ENCODE results near the gene CFAP46. TPM values are rescaled to one million over a fixed set of nuclear protein-coding genes. Genes with fewer than 3 reads are reported as not detected.
A peak's percentile ranks its signal among the peaks of the same experiment; 100 is the strongest.
"Not testable (repeated sequence)": the region's sequence is repeated elsewhere in the genome, so short reads cannot be mapped to it uniquely, and the experiment has no call there.

The CFAP46 gene
- total RNA-seq, 1 donor from 2014 or later: 6.1 TPM

DNA sequence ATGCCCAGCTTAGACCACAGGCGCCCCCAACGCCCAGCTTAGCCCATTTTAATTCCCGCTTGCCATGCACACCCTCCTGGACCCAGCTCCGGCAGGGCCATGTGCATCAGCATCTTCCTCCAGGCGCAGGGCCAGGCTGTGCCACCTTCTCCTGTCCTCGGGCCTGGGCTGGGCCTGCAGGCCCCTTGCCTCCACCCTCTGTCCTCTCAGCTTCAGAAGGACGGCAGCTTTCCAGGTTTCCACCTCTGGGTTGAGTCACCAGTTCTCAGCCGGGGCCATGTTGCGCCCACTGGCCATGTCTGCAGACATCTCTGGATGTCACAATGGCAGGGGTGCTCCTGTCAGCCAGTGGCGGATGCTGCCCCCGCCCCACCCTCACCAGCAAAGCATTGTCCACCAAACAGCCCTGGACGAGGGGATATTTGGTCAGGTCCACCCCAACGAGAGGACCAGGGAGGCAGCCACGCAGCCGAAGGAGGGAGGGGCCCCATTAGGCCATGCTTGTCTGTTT is 97.3 kb downstream of the CFAP46 start:
- no peak for DNase-seq (ENCODE audit: low read depth)

DNA sequence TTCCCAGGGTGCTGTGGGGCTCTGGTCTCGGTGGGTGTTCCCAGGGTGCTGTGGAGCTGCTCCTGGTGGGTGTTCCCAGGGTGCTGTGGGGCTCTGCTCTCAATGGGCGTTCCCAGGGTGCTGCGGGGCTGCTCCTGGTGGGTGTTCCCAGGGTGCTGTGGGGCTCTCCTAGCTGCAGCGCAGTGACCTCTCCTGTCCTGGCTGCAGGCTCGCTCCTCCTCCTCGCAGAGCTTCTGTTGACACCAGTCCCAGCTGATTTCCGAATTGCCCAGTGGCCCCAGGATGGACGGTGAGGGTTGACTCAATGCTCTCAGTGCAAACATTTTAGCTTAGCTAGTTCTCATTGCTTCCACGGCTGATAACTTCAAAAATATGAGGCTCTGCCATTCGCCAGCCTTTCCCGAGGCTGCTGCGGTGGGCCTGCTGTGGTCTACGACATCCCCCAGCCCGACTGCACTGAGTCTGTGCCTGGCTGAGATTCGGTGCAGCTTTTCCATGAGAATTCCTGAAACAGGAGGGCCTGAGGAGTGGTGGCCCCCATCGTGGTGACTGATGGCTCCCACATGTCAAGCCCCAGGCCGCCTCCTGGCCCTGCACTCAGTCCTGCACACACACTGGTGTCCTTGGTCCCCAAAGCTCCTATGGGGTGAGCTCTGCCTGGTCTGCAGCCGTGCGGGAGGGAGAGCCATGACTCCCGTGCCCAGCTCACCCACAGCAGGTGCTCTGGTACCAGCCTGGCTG is 98.1 kb downstream of the CFAP46 start:
- no peak for DNase-seq (ENCODE audit: low read depth)

DNA sequence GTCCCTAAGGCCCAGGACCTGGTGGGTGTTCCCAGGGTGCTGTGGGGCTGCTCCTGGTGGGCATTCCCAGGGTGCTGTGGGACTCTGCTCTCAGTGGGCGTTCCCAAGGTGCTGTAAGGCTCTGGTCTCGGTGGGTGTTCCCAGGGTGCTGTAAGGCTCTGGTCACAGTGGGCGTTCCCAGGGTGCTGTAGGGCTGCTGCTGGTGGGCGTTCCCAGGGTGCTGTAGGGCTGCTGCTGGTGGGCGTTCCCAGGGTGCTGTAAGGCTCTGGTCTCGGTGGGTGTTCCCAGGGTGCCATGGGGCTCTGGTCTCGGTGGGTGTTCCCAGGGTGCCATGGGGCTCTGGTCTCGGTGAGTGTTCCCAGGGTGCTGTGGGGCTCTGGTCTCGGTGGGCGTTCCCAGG is 99.1 kb downstream of the CFAP46 start:
- not testable (repeated sequence) for DNase-seq (ENCODE audit: low read depth)

DNA sequence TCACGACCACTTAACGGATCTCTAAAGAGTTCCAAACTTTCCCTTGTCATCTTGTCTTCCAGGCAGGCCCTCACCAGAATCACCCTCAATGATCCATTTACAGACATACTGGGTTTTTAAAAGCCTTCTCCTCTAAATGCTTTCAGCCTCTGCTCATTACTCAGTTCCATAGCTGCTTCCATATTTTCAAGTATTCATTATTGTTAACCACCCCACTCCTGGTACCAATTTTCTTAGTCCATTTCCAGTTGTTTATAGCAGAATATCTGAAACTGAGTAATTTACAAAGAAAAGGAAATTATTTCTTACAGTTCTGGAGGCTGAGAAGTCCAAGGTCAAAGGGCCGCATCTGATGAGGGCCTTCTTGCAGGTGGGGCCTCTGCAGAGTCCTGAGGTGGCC is 100.0 kb downstream of the CFAP46 start:
- no peak for DNase-seq (ENCODE audit: low read depth)

DNA sequence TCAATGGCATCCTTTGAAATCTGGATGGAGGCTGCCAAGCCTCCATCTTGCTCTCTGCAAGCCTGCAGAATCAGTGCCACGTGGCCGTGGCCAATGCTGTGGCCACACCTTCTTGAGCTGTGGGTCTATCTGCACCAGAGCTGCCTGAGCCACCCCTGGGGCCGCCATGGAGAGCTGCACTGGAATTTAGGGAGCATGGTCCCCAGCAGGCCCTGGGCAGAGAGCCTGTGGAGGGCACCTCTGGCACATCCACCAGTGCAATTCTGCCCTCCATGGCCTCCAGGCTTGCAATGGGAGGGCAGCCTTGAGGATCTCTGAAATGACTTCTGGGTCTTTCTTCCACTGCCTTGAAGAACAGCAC is 100.8 kb downstream of the CFAP46 start:
- no peak for DNase-seq (ENCODE audit: low read depth)

DNA sequence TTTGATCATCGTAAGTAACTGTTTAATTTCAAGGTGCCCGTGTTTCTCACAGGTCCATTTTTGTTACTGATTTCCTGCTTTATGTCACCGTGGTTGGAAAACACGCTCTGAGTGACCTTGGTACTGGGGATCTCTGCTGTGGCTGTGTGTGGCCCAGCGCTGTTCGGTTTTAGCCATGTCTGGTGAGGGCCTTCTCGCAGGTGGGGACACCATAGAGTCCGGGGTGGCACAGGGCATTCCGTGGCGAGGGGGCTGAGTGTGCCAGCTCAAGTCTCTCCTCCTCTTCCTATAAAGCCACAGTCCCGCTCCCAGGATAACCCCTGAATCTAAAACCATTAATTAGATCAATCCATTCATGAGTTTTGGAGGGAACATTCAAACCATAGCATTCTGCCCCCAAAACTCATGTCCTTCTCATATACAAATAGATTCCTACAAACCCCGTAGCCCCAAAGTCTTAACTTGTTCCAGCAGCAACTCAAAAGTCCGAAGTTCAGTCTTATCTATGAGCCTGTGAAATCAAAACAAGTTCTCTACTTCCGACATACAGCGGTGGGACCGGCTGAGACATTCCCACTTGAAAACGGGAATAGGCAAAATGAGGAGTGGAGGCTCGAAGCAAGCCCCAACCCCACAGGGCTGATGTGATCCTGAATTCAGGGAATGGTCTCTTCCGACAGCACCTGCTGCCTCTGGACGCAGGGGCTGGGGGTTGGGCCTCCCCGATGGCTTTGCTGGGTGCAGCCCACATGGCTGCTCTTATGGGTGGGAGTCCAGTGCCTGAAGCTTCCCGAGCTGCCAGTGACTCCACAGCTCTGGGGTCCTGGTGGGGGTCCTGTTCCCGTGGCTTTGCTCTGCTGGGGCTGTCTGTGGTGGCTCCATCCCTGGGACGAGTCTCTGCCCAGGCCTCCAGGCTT is 101.4 kb downstream of the CFAP46 start:
- no peak for DNase-seq (ENCODE audit: low read depth)

DNA sequence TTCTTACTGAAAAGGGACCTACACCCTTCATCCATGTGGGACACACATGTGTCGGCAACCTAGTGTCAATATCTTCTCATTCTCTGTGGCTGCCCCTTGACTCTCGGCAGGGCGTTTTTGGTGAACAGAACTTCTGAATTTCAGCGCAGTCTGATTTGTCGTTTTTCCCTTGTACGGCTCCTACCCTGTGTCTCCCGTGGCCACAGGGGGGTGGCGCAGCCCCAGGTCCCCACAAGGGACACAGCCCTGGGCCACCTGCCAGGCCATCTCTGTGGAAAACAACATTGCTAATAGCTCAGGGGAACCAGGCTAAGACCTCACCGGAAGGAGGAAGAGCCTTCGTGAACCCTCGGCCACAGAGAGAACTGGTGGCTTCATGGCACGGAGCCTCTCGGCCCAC is 103.3 kb downstream of the CFAP46 start:
- DNase-seq (ENCODE audit: low read depth): no peak

DNA sequence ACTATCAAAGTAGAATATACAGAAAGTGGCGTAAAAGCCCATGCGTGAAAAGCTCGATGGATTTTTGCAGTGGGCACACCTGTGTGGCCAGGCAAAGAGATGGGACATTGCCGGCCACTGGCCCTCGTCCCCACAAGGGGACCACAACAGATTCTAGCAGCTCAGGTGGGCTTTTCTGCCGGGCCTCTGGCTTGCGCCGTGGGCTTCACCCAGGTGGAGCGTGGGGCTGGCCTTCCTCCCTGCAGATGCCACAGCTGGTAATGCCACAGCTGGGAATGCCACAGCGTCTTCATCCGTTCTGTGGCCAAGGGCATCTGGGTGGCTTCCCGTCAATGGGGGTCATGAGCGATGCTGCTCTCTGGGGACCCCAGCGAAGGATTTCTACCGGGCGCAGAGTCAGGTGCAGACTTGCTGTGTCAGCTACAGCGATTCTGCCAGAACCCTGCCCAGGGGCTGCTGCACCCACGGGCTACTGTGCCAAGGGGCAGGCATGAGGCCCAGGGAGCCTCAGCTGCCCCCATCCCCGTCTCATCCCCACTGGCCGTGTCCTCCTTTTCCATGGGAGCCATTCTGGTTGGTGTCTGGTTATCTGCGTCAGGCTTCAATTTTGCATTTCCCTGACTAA is 103.9 kb downstream of the CFAP46 start:
- no peak for DNase-seq (ENCODE audit: low read depth)

DNA sequence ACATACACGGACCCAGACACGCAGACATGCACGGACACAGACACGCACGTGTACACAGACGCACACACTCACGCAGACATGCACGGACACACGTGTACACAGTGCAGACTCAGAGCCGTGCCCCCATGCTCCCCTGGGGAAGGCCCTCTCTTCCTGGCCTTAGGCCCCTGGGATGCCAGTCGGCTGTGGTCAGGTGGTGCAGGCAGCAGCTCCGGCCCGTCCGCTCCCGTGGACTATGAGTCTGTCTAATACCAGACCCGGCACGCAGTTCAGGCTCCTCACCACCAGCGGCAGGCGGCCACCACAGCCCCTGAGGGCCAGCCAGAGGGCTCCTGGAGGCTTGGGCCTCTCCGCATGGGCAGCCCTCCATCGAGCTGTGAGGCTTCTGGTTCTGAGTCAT is 104.5 kb downstream of the CFAP46 start:
- DNase-seq (ENCODE audit: low read depth): no peak

DNA sequence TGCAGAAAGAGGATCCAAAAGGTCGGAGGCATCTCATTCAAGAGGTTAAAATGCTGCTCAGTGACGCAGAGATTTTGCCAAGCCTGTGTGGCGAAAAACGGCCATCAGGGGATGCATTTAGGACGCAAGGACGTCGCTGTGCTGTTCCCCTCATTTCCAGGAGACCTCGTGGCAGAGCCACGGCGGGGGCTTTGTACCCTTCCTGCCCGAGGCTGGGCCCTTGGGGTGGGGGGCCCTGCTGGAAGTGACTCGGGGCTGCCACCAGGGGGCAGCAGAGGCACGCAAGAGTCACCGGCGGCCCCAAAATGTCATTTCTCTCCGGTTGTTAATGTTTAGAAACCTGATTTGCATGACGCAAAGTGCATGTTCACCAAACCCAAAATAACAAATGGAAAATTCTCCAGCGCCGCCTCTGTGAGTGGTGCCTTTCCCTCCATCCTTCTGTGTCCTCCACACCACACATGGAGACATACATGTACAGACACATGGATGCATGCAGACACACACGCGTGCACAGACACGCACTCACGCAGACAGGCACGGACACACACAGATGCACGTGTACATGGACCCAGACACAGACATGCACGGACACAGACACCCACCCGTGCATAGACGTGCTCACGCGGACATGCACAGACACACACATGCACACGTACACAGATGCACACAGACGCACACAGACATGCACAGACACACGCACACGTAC is 105.4 kb downstream of the CFAP46 start:
- DNase-seq (ENCODE audit: low read depth): no peak

DNA sequence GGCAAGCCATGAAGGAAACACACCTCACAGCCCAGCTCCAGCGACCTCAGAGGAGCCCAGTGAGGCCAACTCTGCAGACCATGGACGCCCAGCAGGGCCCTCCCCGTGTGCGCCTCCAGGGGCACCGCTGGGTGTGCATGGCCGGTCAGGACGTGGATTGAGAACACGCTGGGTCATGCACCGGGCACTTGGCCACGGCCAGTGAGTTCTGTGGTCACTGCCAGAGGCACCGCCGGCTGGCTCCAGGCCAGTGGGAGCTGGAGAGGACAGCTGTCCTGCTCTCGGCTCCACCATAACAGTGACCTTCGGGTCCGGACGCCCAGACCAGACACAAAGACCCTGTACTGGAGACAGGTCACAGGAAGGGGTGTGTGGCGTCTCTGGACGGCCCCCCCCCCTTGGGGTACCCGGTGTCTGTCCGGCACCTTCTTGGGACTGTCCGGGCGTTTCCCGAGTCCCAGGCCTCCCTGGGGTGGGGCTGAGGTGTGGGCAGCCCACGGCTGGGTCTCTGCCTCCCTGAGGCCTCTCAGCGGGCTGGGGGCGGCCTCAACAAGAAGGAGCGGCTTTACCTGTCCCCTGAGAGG is 106.0 kb downstream of the CFAP46 start:
- peak; percentile 32 for DNase-seq (ENCODE audit: low read depth)

DNA sequence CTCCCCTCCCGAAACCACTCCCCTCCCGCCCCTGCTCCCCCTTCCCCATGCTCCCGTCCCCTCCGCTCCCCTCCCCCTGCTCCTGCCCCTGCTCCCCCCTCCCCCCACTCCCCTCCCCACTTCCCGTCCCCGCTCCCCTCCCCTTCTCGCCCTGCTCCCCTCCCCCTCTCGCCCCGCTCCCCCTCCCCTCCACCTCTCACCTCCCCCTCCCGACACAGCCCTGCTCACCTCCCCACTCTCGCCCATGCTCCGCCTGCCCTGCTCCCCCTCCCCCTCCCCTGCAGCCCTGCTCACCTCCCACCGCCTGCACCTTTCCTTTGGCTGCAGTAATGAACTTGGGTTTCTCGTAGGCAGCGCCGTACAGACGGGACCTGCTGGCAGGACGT is 106.5 kb downstream of the CFAP46 start:
- DNase-seq (ENCODE audit: low read depth): no peak

DNA sequence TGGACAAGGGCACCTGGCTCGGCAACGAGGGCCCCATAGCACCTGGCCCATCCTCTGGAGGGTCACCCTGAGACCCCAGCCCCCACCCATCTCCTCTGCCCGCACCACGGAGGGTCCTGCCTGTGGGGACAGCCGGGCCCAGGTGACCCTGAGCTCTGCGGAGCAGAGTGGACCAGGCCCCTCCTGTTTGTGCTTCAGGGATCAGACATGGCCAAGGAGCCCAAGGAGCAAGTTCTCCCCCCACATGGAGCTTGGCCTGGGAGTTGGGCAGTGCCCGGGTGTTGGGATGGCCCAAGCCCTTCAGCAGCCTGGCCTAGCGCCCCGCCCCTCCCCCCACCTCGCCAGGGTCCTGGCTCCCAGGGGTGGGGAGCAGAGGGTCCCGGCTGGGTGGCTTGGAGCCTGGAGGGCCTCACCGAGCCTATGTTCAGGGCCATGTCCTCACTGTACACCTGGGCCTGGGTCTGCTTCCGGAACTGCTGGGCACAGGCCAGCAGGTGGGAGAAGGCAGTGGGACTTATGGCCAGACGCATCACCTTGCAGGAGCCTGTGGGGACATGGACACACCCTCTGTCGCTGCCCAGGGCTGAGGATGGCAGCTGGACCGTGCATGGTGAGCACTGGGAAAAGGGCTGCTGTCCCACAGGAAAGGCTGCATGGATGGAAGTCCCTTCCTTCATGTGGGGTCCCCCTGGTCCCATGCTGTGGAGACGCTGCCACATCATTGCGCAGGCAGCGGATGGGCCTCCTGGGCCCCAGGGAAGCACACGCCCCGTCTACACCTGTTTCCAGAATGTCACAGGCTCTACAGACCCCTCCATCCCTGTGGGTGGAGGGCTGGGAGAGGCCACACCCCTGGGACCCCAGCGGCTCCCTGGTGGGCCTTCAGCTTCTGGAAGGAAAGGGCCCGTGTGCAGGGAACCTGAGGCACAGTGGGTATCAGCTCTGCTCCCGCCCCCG is 107.2 kb downstream of the CFAP46 start:
- no peak for DNase-seq (ENCODE audit: low read depth)

DNA sequence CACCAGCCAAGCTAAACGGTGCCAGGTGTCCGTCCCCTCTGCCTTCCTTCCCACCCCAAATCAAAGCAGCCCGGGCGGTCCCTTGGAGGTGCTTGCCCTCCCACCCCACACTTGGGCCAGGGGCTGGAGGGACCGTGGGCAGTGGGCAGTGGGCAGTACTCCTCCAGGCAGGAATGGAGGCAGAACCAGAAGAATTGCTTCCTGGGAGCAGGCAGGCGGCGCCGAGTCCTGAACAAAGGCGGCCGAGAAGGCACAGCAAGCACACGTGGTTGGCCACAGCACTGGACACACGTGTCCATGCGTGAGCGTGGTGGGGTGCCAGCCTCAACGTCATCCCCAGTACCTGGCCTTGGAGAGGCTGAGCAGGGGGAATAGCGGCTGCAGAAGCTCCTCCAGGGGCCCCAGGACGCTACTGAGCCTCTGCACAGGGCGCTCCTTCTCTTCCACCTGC is 108.0 kb downstream of the CFAP46 start:
- no peak for DNase-seq (ENCODE audit: low read depth)

DNA sequence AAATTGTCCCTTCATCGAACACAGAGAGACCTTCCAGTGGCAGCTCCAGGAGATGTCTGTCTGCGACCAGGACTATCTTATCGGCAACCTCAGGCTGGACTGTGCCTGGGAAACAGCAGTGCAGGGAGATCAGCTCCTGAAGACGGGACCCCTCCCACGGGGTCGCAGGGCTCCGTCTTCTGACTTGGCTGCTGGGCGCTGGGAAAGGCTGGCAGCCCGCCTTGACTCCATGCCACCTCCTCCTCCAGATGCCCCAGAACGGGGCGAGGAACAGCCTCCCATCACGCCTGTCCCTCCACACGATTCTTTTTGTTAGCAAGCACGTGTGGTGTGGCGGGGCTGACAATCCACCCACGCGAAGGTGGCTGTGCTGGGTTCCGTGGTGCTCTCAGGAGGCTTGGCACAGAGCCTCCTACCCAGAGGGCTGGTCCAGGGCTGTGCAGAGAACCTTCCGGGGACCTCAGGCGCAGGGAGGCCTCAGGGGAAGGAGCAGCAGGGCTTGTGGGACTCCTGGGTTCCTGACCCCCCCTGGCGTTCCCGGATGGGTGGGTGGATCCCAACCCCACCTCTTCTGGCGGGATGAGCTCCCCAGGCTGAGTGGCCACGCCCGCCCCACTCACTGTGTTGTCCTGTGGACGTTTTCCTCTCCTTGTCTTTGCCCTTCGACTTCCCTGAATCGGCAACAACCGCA is 108.8 kb downstream of the CFAP46 start:
- DNase-seq (ENCODE audit: low read depth): no peak

DNA sequence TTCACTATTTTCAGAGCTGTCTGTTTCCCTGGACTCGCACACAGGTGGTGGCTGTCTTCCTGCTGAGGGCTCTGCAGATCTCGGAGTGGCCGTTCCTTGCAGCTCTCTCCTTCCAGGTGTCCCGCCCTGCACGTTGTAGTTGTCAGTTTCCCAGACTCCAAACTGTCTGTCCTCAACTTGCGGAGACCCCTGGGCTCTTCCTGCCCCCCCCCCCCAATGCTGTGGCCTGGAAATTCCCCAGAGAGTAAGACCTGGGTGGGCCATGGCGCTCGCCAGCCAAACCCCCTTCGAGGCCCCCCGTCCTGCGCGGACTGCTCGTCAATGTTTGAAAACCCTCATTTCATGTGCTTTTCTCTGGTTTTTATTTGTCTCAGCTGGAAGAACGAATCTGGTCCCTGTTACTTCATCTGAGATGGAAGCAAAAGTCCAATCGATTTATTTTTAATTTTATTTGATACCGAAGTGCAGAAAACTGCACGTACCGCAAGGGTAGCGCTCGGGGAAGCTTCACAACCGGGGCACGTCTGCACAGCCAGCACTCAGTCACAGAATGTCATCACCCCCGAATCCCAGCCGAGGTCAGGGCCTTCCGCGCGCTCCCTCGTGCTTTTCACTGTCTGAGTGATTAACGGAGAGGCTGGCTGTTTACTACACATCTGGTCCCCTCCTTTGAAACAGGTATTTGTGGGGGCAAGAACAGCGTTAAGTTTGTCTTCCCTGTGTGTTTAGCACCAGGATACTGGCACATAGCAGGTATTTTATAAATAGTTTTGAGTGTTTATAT is 110.0 kb downstream of the CFAP46 start:
- no peak for DNase-seq (ENCODE audit: low read depth)

DNA sequence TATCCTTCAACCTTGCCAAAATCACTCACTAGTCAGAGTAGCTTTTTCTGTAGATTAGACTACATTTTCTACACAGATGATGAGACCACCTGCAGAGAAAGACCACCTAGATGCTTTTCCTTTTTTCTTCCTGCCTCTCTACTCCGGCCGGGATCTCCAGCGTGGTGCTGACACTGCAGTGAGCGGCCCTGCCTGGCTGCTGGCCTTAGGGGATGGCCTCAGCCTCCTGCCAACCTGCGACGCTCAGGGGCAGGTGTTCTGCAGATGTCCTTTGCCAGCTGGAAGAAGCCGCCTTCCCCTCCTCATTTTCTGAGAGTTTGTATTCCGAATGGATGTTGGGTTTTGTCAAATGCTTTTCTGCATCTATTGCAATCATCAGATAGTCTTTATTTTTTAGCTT is 113.0 kb downstream of the CFAP46 start:
- no peak for DNase-seq (ENCODE audit: low read depth)

DNA sequence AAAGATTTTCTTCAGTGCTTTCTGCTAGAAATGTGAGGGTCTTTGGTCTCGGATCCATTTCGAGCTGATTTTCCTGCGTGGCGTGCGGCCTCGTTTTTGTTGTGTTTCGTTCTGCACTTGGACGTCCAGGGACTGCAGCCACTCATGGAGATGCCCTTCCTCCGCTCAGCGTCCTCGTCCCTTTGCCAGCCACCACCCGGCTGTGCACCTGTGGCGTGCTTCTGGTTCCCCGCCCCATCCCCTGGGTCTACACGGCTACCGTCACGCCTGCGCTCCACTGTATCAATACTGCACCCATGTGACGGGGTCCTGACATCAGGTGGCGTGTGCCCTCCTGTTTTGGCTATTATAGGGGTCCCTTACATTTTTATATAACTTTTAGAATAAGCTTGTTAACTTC is 113.7 kb downstream of the CFAP46 start:
- DNase-seq (ENCODE audit: low read depth): no peak

Measured in renal cortical epithelial cell (primary cell).